HPDE6-E6E7 (cell line): ENCODE results near the gene TEKT1.
A peak's percentile ranks its signal among the peaks of the same experiment; 100 is the strongest.

Experiments
- DNase-seq: peaks from one replicate; pipeline ENCODE4 v3.0.0; 2011; ENCODE audit warnings: missing footprints; ENCODE audit errors: extremely low spot score

TEKT1 gene

DNA sequence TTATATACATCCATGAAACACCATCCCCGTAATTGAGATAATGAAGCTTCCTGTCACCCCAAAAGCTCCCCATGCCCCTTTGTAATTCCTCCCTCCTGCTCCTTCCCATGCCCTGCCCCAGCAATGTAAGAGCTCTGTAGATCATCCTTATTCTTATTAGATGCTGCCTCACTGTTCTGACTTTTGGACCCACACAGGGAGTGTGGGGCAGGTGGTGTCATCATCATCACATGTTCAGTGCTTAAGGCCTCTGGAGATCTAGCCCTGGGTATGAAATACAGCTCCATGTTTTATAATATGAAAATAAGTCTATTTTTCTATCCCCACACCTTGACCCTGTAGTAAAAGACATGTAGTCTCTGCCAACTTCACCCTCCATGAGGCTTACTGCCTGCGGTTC lies 73.8 kb downstream of the TEKT1 start:
- no peak for DNase-seq

DNA sequence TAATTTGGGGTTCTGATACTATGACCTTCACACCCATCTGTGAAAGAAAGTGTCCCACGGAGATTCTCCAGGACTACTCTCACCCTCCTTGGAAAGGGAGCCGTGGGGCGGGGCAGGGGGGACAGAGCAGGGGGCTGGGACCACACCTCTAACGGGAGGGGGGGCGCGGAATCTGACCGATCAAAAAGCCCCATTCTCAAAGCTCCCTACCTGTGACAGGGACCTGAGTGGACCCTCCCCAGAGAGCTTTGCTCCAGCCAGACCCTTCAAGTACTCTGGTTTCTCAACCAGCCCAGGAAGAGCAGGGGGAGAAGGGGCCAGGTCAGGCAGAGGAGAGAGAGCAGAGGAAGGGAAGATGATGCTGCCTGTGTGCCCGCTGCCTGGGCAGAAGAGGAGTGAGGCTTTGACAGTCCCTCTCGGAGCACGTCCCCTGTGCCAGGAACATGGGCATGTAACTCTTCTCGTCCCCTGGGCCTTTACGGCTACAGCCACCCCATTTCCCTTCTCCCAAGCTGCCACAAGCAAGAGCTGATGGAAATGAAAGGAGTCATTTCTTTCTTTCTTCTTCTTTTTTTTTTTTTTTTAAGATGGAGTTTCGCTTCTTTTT lies 75.0 kb downstream of the TEKT1 start:
- no peak for DNase-seq

DNA sequence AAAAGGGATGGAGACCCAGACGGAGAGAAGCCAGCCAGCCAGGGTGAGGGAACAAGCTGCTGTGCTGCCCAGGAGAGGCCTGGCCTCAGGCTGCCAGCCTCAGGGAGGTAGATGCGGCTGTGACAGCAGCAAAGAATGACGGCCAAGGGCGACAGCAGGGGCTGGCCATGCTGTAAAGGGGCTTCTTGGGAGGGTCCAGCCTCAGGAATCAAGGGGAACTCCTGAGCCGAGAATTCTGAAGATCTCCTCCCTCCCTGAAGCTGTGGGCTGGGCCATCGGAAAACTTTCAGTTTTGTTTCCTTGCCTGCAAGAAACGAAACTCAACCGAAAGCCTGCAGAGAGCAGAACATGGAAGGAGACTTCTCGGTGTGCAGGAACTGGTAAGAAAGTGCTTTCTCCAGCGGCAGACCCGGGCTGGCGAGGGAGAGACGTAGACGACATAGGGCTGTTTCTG lies 75.8 kb downstream of the TEKT1 start, which contains the start of gene XAF1:
Gene XAF1, plus strand, starts transcription at position 316 of the 454 bp plus-strand sequence. Its CDS starts 33 bp downstream, at position 349.
- DNase-seq: peak; percentile 50

DNA sequence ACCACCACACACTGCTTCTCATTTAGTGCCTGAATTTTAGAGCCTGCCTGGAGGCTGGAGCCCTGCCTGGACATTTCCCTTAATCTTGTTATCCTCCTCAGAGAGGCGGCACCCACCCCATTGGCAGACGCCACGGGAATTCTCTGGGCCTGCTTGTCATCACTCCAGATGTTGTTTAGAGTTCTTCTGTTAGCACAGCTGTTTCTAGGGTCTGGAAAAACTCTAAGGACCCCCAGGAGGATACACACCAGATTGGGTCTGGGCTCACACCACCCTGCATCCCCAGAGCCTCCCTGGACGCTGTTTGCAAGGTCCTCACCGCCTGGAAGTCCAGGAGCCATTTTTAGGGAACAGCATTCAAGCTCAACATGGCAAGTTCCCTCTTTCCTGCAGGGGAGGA lies 76.2 kb downstream of the TEKT1 start:
- no peak for DNase-seq

DNA sequence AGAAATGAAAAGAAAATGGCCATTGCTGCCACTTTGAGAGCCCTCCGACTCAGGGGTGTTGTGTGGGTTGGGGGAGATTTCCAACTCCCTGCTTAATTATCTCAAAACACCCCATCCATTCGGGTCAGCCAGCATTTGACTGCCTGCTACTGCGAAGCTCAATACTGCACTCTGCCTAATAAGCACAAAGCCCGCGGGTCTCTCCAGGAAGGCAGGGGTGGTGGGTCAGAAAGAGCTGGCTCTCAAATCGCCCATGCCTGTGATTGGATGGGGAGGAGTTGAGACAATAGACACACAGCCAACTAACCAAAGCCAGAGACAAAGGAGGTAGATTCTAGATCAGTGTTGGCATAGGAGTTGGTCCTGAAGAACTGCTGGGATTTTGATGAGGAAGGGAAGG lies 78.0 kb downstream of the TEKT1 start:
- DNase-seq: no peak

DNA sequence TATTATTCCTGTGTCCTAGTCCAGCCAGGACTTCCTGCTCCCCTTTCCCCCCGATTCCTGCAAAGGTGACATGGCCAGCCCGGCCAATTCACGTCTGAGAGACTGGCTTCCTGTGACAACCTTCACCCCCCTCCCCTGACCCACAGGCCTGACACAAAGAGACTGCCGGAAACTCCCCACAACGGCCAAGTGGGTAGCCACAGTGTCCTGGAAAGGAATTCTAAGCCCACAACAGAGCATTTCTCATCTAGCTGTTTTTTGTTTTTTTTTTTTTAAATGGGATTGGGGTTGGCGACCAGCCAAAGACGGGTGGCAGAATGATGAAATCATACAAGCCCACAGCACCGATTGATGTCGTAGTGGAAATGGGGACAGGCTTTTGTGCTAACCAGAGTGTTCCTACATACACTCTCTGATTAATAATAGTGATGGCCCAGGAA lies 78.5 kb downstream of the TEKT1 start:
- DNase-seq: no peak

DNA sequence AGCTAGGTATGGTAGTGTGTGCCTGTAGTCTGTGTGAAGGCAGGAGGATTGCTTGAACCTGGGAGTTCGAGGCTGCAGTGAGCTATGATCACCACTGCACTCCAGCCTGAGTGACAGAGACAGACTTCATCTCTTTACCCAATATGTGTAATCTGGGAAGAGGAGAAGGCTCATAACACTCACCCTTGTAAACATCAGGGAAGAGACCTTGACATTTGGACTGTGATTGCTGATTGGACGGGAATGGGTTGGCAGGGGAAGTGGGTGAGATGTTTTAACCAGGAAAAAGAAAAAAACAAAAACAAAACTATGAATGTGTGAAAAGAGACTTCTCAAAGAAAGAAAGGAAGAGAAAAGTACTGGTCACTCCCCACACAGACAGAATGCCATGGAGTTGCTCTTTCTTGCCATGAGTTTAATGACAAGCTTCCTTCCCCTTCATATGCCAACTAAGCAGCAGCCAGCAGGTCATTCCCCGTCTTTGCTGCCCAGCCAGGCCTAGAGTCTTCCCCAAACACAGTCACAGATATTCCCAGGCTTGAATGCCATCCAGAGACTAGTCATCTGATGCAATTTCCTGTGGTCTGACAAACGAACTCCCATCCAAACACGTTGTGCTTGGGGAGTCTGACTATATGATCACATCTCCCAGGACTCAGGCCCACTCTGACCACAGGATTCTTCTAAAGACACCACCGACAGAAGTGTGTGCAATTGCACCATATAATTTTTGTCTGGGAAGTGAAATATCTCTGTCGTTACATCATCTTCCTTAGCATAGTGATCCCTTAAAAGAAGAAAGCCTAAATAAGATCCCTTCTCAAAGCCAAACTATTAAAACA lies 79.2 kb downstream of the TEKT1 start:
- peak; percentile 34 for DNase-seq

DNA sequence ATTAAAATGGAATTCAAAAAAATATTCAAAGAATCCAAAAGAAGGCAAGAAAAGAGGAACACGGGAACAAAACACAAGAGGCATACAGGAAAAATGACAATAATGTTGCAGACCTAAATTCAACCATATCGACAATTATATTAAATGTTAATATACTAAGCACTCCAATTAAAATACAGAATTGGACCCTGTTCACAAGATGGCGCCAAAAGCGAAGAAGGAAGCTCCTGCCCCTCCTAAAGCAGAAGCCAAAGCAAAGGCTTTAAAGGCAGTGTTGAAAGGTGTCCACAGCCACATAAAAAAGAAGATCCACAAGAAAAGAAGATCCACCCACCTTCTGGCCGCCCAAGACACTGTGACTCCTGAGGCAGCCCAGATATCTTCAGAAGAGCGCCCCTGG lies 82.0 kb downstream of the TEKT1 start:
- DNase-seq: no peak

DNA sequence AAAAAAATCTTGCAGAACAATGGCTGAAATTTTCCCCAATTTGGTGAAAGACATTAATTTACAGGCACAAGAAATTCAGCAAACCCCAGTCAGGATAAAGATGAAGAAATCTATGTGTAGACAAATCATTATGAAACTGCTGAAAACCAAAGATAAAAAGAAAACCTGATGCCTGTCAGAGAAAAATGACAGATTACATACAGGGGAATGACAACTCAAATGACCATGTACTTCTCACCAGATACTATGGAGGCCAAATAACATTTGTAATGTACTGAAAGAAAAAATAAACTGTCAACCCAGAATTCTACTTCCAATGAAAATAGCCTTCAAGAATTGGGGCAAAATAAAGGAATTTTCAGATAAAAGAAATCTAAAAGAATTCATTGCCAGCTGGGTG lies 82.9 kb downstream of the TEKT1 start:
- DNase-seq: no peak
